WTC11 (cell line): ENCODE measurements around the gene ZBTB39. TPM values are rescaled to one million over a fixed set of nuclear protein-coding genes. Genes with fewer than 3 reads are reported as not detected.

Source experiments
- ATAC-seq: fragments of 200-7000 bp; cut with Tn5 transposase; 2 replicates; pipeline ENCODE4 v1.10.0; 2021; ENCODE audit warnings: mild to moderate bottlenecking, moderate library complexity
- CTCF ChIA-PET: fragments of 300-600 bp; sonication (Branson Sonifier 250); formaldehyde crosslinking; loops from one replicate; lab custom pipeline; 2021; ENCODE audit warnings: antibody characterized with exemption; lab: Charles Lee
- POLR2A ChIA-PET: fragments of 350-600 bp; sonication (Branson Sonifier 250); formaldehyde crosslinking; loops from one replicate; lab custom pipeline; 2021; ENCODE audit warnings: antibody characterized with exemption; lab: Charles Lee
- DNase-seq: peaks from one replicate; pipeline ENCODE4 v3.0.0; 2021; ENCODE audit warnings: low spot score
- H3K27ac Mint-ChIP-seq: 2 replicates; pipeline ENCODE4 v1.8.0; 2021; ENCODE audit warnings: mixed read lengths
- H3K27me3 Mint-ChIP-seq: 2 replicates; pipeline ENCODE4 v1.8.0; 2021; ENCODE audit warnings: low read depth, mild to moderate bottlenecking, moderate library complexity, mixed read lengths
- H3K36me3 Mint-ChIP-seq: 2 replicates; pipeline ENCODE4 v1.8.0; 2021; ENCODE audit warnings: mixed read lengths
- H3K4me1 Mint-ChIP-seq: 2 replicates; pipeline ENCODE4 v1.8.0; 2022; ENCODE audit warnings: mixed read lengths
- H3K4me3 Mint-ChIP-seq: 2 replicates; pipeline ENCODE4 v1.8.0; 2021; ENCODE audit warnings: mild to moderate bottlenecking, moderate library complexity, mixed read lengths
- H3K9me3 Mint-ChIP-seq: 2 replicates; pipeline ENCODE4 v1.8.0; 2021; ENCODE audit warnings: mixed read lengths
- CREB1 ChIP-seq: sonication (generic); formaldehyde crosslinking; IDR thresholded peaks from 2 replicates; pipeline ENCODE4 v1.8.0; 2023; ENCODE audit warnings: mild to moderate bottlenecking, missing genetic modification reagents
- GABPB1 ChIP-seq: sonication (generic); formaldehyde crosslinking; IDR thresholded peaks from 2 replicates; pipeline ENCODE4 v1.8.1; 2023; ENCODE audit warnings: mild to moderate bottlenecking, missing genetic modification reagents
- JUN ChIP-seq: sonication (generic); formaldehyde crosslinking; IDR thresholded peaks from 2 replicates; pipeline ENCODE4 v1.8.0; 2023; ENCODE audit warnings: mild to moderate bottlenecking, missing genetic modification reagents
- MXD4 ChIP-seq: fragments of 250-450 bp; sonication (Bioruptor Pico); IDR thresholded peaks from 2 replicates; pipeline ENCODE4 v1.8.0; 2021; ENCODE audit warnings: mild to moderate bottlenecking, moderate library complexity, borderline replicate concordance
- NFATC4 ChIP-seq: fragments of 250-450 bp; sonication (Bioruptor Pico); IDR thresholded peaks from 2 replicates; pipeline ENCODE4 v1.9.0; 2021; ENCODE audit warnings: mild to moderate bottlenecking
- PRRX2 ChIP-seq: fragments of 250-450 bp; sonication (Bioruptor Pico); IDR thresholded peaks from 2 replicates; pipeline ENCODE4 v1.8.0; 2021; ENCODE audit warnings: mild to moderate bottlenecking
- SP1 ChIP-seq: sonication (generic); formaldehyde crosslinking; conservative IDR thresholded peaks from 2 replicates; pipeline ENCODE4 v1.8.1; 2022; ENCODE audit warnings: missing genetic modification reagents
- ZBTB43 ChIP-seq: sonication (generic); formaldehyde crosslinking; IDR thresholded peaks from 2 replicates; pipeline ENCODE4 v1.8.1; 2023; ENCODE audit warnings: mild to moderate bottlenecking, missing genetic modification reagents
- ZNF425 ChIP-seq: fragments of 250-450 bp; sonication (Bioruptor Pico); conservative IDR thresholded peaks from 2 replicates; pipeline ENCODE4 v1.9.0; 2021; ENCODE audit warnings: mild to moderate bottlenecking
- total RNA-seq: library from RNA; stranded (reverse); gene quantifications from 3 replicates; pipeline ENCODE4 v1.2.3, GENCODE V29; 2021
- TF ChIP-seq, protein P1 (sequence below): sonication (generic); formaldehyde crosslinking; IDR thresholded peaks from 2 replicates; pipeline ENCODE4 v1.8.0; 2023; ENCODE audit warnings: missing genetic modification reagents, mild to moderate bottlenecking, borderline replicate concordance
- TF ChIP-seq, protein P2 (sequence below): fragments of 250-450 bp; sonication (Bioruptor Pico); IDR thresholded peaks from 2 replicates; pipeline ENCODE4 v1.8.0; 2021; ENCODE audit warnings: mild to moderate bottlenecking
- TF ChIP-seq, protein P3 (sequence below): sonication (generic); formaldehyde crosslinking; IDR thresholded peaks from 2 replicates; pipeline ENCODE4 v1.8.0; 2023; ENCODE audit warnings: missing genetic modification reagents

The ZBTB39 gene
- total RNA-seq, 1 experiment from 2014 or later, result 20.2 TPM

GRCh38 chr12:56990648-56991318 lies 15.6 kb downstream of the ZBTB39 start:
- Mint-ChIP-seq H3K9me3 (no peaks in the 10 kb centered on the region), H3K27me3 (no peaks in the 10 kb centered on the region), H3K4me1 (peaks cover 23% of the 10 kb centered on the region), H3K4me3 (no peak overlapping the region), H3K36me3 (peaks cover 2% of the 10 kb centered on the region; the same call in 1 of the 2 replicates), H3K27ac (no peak overlapping the region)
- no peak for DNase-seq
- no peak for ATAC-seq
- TF ChIP-seq, protein P1, sequence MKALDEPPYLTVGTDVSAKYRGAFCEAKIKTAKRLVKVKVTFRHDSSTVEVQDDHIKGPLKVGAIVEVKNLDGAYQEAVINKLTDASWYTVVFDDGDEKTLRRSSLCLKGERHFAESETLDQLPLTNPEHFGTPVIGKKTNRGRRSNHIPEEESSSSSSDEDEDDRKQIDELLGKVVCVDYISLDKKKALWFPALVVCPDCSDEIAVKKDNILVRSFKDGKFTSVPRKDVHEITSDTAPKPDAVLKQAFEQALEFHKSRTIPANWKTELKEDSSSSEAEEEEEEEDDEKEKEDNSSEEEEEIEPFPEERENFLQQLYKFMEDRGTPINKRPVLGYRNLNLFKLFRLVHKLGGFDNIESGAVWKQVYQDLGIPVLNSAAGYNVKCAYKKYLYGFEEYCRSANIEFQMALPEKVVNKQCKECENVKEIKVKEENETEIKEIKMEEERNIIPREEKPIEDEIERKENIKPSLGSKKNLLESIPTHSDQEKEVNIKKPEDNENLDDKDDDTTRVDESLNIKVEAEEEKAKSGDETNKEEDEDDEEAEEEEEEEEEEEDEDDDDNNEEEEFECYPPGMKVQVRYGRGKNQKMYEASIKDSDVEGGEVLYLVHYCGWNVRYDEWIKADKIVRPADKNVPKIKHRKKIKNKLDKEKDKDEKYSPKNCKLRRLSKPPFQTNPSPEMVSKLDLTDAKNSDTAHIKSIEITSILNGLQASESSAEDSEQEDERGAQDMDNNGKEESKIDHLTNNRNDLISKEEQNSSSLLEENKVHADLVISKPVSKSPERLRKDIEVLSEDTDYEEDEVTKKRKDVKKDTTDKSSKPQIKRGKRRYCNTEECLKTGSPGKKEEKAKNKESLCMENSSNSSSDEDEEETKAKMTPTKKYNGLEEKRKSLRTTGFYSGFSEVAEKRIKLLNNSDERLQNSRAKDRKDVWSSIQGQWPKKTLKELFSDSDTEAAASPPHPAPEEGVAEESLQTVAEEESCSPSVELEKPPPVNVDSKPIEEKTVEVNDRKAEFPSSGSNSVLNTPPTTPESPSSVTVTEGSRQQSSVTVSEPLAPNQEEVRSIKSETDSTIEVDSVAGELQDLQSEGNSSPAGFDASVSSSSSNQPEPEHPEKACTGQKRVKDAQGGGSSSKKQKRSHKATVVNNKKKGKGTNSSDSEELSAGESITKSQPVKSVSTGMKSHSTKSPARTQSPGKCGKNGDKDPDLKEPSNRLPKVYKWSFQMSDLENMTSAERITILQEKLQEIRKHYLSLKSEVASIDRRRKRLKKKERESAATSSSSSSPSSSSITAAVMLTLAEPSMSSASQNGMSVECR (CRISPR knock-in tag), result no peak
- no peak for TF ChIP-seq ZNF425
- no peak for TF ChIP-seq JUN (CRISPR knock-in tag)
- no peak for TF ChIP-seq GABPB1 (CRISPR knock-in tag)
- no peak for TF ChIP-seq SP1 (CRISPR knock-in tag)
- POLR2A ChIA-PET, result no interaction called here
- CTCF ChIA-PET, result interaction anchor here (2.0 kb wide), 1 partner anchor 11 kb away, joined by 14 read pairs; no protein-coding TSS in a partner anchor

DNA sequence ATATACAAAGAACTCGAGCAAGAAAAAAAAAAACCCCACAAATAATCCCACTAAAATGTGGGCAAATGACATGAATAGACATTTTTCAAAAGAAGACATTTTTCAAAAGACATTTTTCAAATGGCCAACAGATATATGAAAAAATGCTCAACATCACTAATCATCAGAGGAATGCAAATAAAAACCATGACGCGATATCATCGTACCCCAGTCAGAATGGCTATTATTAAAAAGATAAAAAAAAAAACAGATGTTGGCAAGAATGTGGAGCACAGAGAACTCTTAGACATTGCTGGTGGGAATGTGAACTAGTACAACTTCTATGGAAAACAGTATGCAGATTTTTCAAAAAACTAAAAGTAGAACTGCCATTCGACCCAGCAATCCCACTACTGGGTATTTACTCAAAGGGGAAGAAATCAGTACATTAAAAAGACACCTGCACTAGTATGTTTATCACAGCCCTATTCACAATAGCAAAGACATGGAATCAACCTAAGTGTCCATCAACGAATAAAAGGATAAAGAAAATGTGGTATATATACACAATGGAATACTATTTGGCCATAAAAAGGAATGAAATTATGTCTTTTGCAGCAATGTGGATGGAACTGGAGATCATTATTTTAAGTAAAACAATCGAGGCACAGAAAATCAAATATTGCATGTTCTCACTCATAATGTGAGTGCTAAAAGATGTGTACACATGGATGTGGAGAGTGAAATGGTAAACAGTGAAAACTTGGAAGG lies 16.3 kb downstream of the ZBTB39 start:
- TF ChIP-seq, protein P2, sequence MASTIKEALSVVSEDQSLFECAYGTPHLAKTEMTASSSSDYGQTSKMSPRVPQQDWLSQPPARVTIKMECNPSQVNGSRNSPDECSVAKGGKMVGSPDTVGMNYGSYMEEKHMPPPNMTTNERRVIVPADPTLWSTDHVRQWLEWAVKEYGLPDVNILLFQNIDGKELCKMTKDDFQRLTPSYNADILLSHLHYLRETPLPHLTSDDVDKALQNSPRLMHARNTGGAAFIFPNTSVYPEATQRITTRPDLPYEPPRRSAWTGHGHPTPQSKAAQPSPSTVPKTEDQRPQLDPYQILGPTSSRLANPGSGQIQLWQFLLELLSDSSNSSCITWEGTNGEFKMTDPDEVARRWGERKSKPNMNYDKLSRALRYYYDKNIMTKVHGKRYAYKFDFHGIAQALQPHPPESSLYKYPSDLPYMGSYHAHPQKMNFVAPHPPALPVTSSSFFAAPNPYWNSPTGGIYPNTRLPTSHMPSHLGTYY (CRISPR knock-in tag), result no peak
- TF ChIP-seq CREB1 (CRISPR knock-in tag), result no peak
- TF ChIP-seq MXD4 (CRISPR knock-in tag), result no peak
- no peak for TF ChIP-seq PRRX2
- TF ChIP-seq NFATC4 (CRISPR knock-in tag), result no peak
- TF ChIP-seq, protein P3, sequence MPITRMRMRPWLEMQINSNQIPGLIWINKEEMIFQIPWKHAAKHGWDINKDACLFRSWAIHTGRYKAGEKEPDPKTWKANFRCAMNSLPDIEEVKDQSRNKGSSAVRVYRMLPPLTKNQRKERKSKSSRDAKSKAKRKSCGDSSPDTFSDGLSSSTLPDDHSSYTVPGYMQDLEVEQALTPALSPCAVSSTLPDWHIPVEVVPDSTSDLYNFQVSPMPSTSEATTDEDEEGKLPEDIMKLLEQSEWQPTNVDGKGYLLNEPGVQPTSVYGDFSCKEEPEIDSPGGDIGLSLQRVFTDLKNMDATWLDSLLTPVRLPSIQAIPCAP, result no peak
- TF ChIP-seq ZBTB43 (CRISPR knock-in tag), result no peak
- H3K4me1 Mint-ChIP-seq, result peaks cover 23% of the 10 kb centered on the region
- CTCF ChIA-PET, result no interaction called here

More for the DNA sequence above, 16.3 kb downstream of the ZBTB39 start:
- POLR2A ChIA-PET, result no interaction called here
- no peaks in the 10 kb centered on the region for H3K27me3 Mint-ChIP-seq
- no peak for DNase-seq
- ATAC-seq, result no peak
- no peak overlapping the region for H3K4me3 Mint-ChIP-seq
- H3K9me3 Mint-ChIP-seq, result no peaks in the 10 kb centered on the region
- H3K36me3 Mint-ChIP-seq, result no peaks in the 10 kb centered on the region
- H3K27ac Mint-ChIP-seq, result no peak overlapping the region
